Trophoblast cell (in vitro differentiated cells and primary cell): ENCODE data around the gene CACNA1B.

Experiments
- DNase-seq, 2 donors: peaks; one replicate each; pipeline ENCODE4 v3.0.0-alpha.2; 2016
- H2AFZ ChIP-seq: 2 replicates; pipeline ENCODE4 v1.6.1; 2013; ENCODE audit warnings: low read length, moderate library complexity, mild to moderate bottlenecking; ENCODE audit not compliant: insufficient read depth, poor library complexity
- H2AK5ac ChIP-seq: 2 replicates; pipeline ENCODE4 v1.6.1; 2013; ENCODE audit warnings: mild to moderate bottlenecking, low read length
- H2BK120ac ChIP-seq: 2 replicates; pipeline ENCODE4 v1.6.1; 2013; ENCODE audit warnings: low read length, mild to moderate bottlenecking, moderate library complexity; ENCODE audit not compliant: insufficient read depth, poor library complexity
- H2BK12ac ChIP-seq: 2 replicates; pipeline ENCODE4 v1.6.1; 2013; ENCODE audit warnings: mild to moderate bottlenecking, low read length, moderate library complexity
- H2BK5ac ChIP-seq: 2 replicates; pipeline ENCODE4 v1.6.1; 2013; ENCODE audit warnings: low read length, low read depth, moderate library complexity, mild to moderate bottlenecking; ENCODE audit not compliant: poor library complexity
- H3K14ac ChIP-seq: 2 replicates; pipeline ENCODE4 v1.6.1; 2013; ENCODE audit warnings: mild to moderate bottlenecking, low read length
- H3K18ac ChIP-seq: 2 replicates; pipeline ENCODE4 v1.6.1; 2013; ENCODE audit warnings: mild to moderate bottlenecking, low read length
- H3K23ac ChIP-seq: 2 replicates; pipeline ENCODE4 v1.6.1; 2013; ENCODE audit warnings: low read length
- H3K27ac ChIP-seq: 2 replicates; pipeline ENCODE4 v1.5.1; 2013; ENCODE audit warnings: low read depth, mild to moderate bottlenecking, inconsistent platforms, low read length, moderate library complexity
- H3K27me3 ChIP-seq: 2 replicates; pipeline ENCODE4 v1.6.1; 2013; ENCODE audit warnings: inconsistent platforms, mild to moderate bottlenecking, low read length, moderate library complexity; ENCODE audit not compliant: insufficient read depth
- H3K36me3 ChIP-seq, 2 experiments: 1 replicate in 1 of 2; 2 replicates in 1 of 2; pipeline ENCODE4 v1.6.1; 2013; ENCODE audit warnings: low read length in 2 of 2, mild to moderate bottlenecking in 2 of 2, moderate library complexity in 1 of 2; ENCODE audit not compliant: insufficient read depth in 2 of 2, control insufficient read depth in 1 of 2
- H3K4ac ChIP-seq: 2 replicates; pipeline ENCODE4 v1.6.1; 2013; ENCODE audit warnings: low read depth, mild to moderate bottlenecking, low read length, moderate library complexity
- H3K4me1 ChIP-seq, 2 experiments: 1 replicate in 1 of 2; 2 replicates in 1 of 2; pipeline ENCODE4 v1.6.1; 2013; ENCODE audit warnings: low read length in 2 of 2, mild to moderate bottlenecking in 2 of 2, moderate library complexity in 1 of 2; ENCODE audit not compliant: insufficient read depth in 2 of 2, control insufficient read depth in 1 of 2
- H3K4me2 ChIP-seq: 2 replicates; pipeline ENCODE4 v1.6.1; 2013; ENCODE audit warnings: inconsistent platforms, mild to moderate bottlenecking, low read length, moderate library complexity
- H3K4me3 ChIP-seq: 2 replicates; pipeline ENCODE4 v1.5.1; 2013; ENCODE audit warnings: mild to moderate bottlenecking, low read depth, low read length, inconsistent platforms
- H3K79me1 ChIP-seq: one replicate; pipeline ENCODE4 v1.6.1; 2013; ENCODE audit warnings: low read length
- H3K79me2 ChIP-seq: 2 replicates; pipeline ENCODE4 v1.6.1; 2013; ENCODE audit warnings: low read length, mild to moderate bottlenecking; ENCODE audit not compliant: control insufficient read depth, insufficient read depth, poor library complexity
- H3K9ac ChIP-seq: 2 replicates; pipeline ENCODE4 v1.6.1; 2013; ENCODE audit warnings: mild to moderate bottlenecking, low read length
- H3K9me3 ChIP-seq: 2 replicates; pipeline ENCODE4 v1.6.1; 2013; ENCODE audit warnings: low read depth, mild to moderate bottlenecking, control low read depth, inconsistent platforms, low read length; ENCODE audit not compliant: insufficient read depth
- H4K12ac ChIP-seq: 2 replicates; pipeline ENCODE4 v1.6.1; 2013; ENCODE audit warnings: low read depth, mild to moderate bottlenecking, low read length, moderate library complexity
- H4K8ac ChIP-seq: 2 replicates; pipeline ENCODE4 v1.6.1; 2013; ENCODE audit warnings: low read depth, mild to moderate bottlenecking, low read length, moderate library complexity
- H4K91ac ChIP-seq: one replicate; pipeline ENCODE4 v1.6.1; 2013; ENCODE audit warnings: low read depth, mild to moderate bottlenecking, low read length, moderate library complexity
- WGBS: extraction: QIAGEN DNeasy Blood & Tissue Kit; methylation state at CpG from one replicate; pipeline ENCODE4 v1.1.7; 2013; ENCODE audit warnings: missing lambda C conversion rate; ENCODE audit not compliant: insufficient read length, insufficient coverage; ENCODE audit errors: extremely low coverage; 5-methylcytosine and 5-hydroxymethylcytosine counted together

CACNA1B gene

DNA sequence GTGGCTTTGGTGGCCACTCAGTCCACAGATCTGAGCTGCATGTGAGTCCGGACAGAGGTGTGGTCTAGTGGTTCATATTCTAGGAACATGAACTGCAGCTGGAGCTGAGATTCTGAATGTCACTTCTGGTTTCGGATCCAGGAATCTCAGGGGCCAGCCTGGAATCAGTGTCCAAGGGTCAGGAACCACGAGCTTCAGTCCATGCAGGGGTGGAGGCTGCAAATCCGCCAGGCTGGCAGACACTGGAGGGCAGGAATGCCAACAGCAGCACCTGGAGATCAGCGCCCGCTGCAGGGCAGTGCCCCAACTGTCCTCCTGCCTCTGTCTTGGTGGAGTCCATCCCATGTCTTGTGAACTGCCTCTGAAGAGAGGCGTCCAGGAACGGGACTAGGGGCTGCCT lies 73.5 kb downstream of the CACNA1B start:
- Histone ChIP-seq H3K9ac (no peak overlapping the region), H4K8ac (no peak overlapping the region), H2AFZ (no peak overlapping the region), H3K27ac (no peak overlapping the region), H3K14ac (no peak overlapping the region), H4K12ac (no peak overlapping the region), H2BK5ac (no peak overlapping the region), H3K4me2 (no peak overlapping the region), H3K4ac (no peak overlapping the region), H3K9me3 (peaks cover 58% of the 10 kb centered on the region), H2AK5ac (no peak overlapping the region), H3K36me3 (peaks cover 0 to 2% of the 10 kb centered on the region in 2 experiments), H2BK120ac (no peak overlapping the region), H4K91ac (no peak overlapping the region), H3K79me2 (no peaks in the 10 kb centered on the region), H3K4me1 (no peaks in the 10 kb centered on the region), H3K18ac (no peak overlapping the region), H3K4me3 (peak overlapping the region; percentile 52), H3K79me1 (no peaks in the 10 kb centered on the region), H2BK12ac (no peak overlapping the region), H3K27me3 (no peaks in the 10 kb centered on the region), H3K23ac (no peak overlapping the region)
- DNase-seq = no peak
- no CpG with 5 or more reads among the region's 8 CpGs for WGBS

DNA sequence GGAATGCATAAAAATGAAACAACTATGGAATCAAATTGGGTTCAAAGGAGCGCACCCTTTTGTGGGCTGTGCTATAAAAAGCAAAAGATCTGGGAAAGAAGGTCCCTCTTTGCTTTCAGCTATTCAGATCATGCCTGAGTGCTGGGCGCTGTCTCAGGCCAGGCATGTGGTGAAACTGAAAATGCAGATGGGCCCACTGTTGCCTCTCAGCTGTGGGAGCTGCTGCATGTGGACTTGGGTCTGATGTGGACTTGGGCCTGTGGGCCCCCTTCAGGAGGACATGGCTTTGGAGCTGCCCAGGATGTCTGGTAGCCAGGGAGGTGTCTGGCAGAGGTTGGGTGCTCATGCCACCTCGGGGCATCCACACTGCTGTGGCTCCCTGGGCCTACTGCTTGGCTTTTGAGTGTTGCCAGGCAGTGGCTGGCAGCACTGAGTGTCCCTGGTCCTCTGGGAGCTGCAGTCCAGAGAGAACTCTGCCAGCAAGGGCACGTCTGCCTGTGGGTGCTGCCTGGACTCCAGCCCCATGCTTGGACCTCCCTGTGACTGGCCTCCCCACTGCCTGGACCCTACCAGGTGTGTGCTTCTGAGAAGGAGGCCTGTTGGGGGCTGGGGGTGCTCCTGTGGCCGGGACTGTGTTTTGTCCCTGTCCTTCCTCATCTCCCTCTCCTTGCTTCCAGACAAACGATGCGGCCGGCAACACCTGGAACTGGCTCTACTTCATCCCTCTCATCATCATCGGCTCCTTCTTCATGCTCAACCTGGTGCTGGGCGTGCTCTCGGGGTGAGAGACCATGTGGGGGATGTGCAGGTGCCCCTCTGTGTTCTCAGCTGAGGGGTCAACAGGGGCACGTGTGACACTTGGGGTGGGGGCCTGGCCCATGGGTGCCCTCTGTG lies 74.3 kb downstream of the CACNA1B start:
- Histone ChIP-seq H3K36me3 (peaks cover 0 to 2% of the 10 kb centered on the region in 2 experiments), H2BK120ac (no peak overlapping the region), H3K23ac (no peak overlapping the region), H3K79me2 (no peaks in the 10 kb centered on the region), H4K91ac (no peak overlapping the region), H3K79me1 (no peaks in the 10 kb centered on the region), H3K18ac (no peak overlapping the region), H3K27ac (no peak overlapping the region), H3K27me3 (no peaks in the 10 kb centered on the region), H3K4me1 (no peaks in the 10 kb centered on the region), H4K12ac (no peak overlapping the region), H3K9me3 (peaks cover 57% of the 10 kb centered on the region), H4K8ac (no peak overlapping the region), H3K9ac (no peak overlapping the region), H3K14ac (no peak overlapping the region), H3K4me2 (no peak overlapping the region), H3K4me3 (no peak overlapping the region), H2BK5ac (no peak overlapping the region), H2AK5ac (no peak overlapping the region), H3K4ac (no peak overlapping the region), H2AFZ (no peak overlapping the region), H2BK12ac (no peak overlapping the region)
- no peak for DNase-seq
- WGBS = no CpG with 5 or more reads among the region's 12 CpGs

DNA sequence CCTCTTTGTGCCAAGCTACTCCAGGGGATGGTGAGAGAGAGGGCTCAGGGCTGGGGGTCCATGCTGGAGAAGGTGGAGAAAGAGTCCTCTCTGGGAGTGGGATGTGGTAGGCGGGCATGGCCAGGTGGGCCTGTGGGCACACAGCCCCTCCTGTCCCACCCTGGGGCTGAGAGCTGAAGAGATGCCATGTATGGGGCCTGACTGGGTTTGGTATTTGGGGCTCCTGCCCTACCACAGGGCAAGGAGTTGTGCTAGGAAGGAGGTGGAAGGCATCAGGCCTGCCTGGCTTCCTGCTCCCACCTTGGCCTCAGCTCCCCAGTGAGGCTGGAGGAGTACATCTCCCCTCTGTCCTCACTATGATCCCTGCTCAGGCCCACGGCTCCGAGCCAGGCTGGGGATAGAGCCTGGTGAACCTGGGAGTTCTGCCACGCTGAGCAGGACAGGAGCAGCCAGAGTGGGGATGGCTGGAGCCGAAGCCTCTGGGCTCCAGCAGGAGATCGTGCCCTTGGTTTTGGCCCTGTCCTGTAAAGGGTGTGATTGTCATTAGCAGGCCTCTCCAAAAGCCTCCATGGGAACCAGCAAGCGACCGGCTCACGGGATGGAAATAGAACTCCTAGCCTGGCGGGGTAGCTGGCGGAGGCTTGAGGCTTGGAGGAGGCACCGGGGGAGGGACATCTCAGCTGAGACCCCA lies 75.5 kb downstream of the CACNA1B start:
- Histone ChIP-seq H3K23ac (no peak overlapping the region), H3K18ac (no peak overlapping the region), H2BK120ac (no peak overlapping the region), H3K4me3 (peak overlapping the region; percentile 1), H2AFZ (no peak overlapping the region), H3K9ac (no peak overlapping the region), H3K36me3 (peaks cover 0 to 2% of the 10 kb centered on the region in 2 experiments), H2AK5ac (no peak overlapping the region), H3K79me2 (no peaks in the 10 kb centered on the region), H2BK12ac (no peak overlapping the region), H3K4me2 (no peak overlapping the region), H3K27me3 (no peaks in the 10 kb centered on the region), H4K8ac (no peak overlapping the region), H4K91ac (no peak overlapping the region), H3K27ac (no peak overlapping the region), H3K4me1 (no peaks in the 10 kb centered on the region), H3K9me3 (peaks cover 55% of the 10 kb centered on the region), H2BK5ac (no peak overlapping the region), H4K12ac (no peak overlapping the region), H3K79me1 (no peaks in the 10 kb centered on the region), H3K14ac (no peak overlapping the region), H3K4ac (no peak overlapping the region)
- WGBS = no CpG with 5 or more reads among the region's 12 CpGs
- DNase-seq = no peak

DNA sequence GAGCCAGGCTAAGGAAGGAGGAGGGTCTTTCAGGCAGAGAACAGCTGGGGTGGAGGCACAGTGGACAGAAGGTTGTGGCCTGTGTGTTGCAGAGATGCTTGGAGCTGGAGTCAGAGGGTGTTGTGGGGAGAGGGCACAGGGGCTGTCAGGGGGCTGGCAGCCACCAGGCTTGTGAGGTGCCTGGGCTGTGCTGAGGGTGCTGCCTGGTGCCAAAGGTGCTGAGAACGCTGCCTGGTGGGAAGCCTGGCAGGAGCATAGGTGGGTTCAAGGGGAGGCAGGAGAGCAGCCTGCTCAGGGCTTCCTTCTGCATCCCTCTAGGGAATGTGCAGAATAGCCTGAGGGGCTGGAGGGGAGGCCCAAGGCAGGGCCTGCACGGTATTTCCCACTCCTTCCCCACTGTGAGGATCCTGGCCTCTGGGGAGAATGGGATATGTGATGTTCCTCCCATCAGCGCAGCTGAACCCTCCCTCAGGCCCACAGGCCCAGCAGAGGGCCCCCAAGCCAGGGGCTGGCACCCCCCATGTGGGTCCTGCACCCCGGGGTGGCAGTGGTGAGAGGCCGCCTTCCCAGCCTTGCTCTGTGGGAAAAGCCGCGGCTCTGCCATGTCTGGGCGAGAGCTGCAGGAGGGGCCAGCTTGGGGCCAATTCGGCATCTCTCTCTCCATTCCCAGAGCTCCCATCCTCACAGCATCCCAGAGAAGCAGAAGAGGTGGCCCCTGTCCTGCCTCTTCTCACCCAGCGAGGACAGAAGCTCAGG lies 76.3 kb downstream of the CACNA1B start:
- no peaks in the 10 kb centered on the region for H3K79me2 ChIP-seq
- H3K14ac ChIP-seq = no peak overlapping the region
- H3K4me1 ChIP-seq = no peaks in the 10 kb centered on the region
- H2BK120ac ChIP-seq = no peak overlapping the region
- no peak for DNase-seq
- H3K4ac ChIP-seq = no peak overlapping the region
- no peaks in the 10 kb centered on the region for H3K36me3 ChIP-seq
- peaks cover 50% of the 10 kb centered on the region for H3K9me3 ChIP-seq
- no CpG with 5 or more reads among the region's 10 CpGs for WGBS
- H4K8ac ChIP-seq = no peak overlapping the region
- H3K4me3 ChIP-seq = no peak overlapping the region
- no peak overlapping the region for H2AK5ac ChIP-seq
- H3K27ac ChIP-seq = no peak overlapping the region
- no peak overlapping the region for H2BK5ac ChIP-seq
- H4K91ac ChIP-seq = no peak overlapping the region
- no peak overlapping the region for H3K9ac ChIP-seq
- H3K79me1 ChIP-seq = no peaks in the 10 kb centered on the region
- no peak overlapping the region for H2AFZ ChIP-seq
- no peaks in the 10 kb centered on the region for H3K27me3 ChIP-seq
- no peak overlapping the region for H3K4me2 ChIP-seq
- no peak overlapping the region for H4K12ac ChIP-seq
- H2BK12ac ChIP-seq = no peak overlapping the region
- no peak overlapping the region for H3K23ac ChIP-seq
- no peak overlapping the region for H3K18ac ChIP-seq
